ENCODE data around the gene DCUN1D1. TPM values are rescaled to one million over a fixed set of nuclear protein-coding genes. Genes with fewer than 3 reads are reported as not detected.

The DCUN1D1 gene
- total RNA-seq, 1 donor from 2014 or later, result 54.4 TPM

DNA sequence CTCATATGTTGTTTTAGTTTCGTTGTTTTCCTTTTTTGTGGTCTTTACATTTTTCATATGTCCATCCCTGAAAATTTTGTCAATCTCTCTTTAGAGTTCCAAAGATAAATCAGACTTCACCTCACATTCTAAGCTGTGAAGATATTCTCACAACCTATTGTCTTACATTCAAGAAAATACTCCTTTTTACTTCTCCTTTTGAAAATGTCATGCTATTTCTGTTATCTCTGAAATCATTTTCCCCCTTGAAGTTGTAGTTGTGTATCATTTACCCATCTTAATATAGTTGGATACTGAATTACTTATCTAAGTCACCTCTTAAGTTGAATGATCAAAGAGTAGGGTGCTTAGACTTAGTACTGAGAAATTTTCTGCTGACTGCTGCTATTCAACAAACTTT is 74.3 kb downstream of the DCUN1D1 start:
- Mint-ChIP-seq H3K4me3 (no peak overlapping the region), H3K27ac (no peak overlapping the region), H3K9me3 (no peaks in the 10 kb centered on the region), H3K27me3 (no peaks in the 10 kb centered on the region), H3K4me1 (ENCODE audit: unreplicated experiment) (no peaks in the 10 kb centered on the region), H3K36me3 (peaks cover 4% of the 10 kb centered on the region)
- no peak for DNase-seq (ENCODE audit: extremely low spot score, unreplicated experiment)
- TF ChIP-seq, protein P1, sequence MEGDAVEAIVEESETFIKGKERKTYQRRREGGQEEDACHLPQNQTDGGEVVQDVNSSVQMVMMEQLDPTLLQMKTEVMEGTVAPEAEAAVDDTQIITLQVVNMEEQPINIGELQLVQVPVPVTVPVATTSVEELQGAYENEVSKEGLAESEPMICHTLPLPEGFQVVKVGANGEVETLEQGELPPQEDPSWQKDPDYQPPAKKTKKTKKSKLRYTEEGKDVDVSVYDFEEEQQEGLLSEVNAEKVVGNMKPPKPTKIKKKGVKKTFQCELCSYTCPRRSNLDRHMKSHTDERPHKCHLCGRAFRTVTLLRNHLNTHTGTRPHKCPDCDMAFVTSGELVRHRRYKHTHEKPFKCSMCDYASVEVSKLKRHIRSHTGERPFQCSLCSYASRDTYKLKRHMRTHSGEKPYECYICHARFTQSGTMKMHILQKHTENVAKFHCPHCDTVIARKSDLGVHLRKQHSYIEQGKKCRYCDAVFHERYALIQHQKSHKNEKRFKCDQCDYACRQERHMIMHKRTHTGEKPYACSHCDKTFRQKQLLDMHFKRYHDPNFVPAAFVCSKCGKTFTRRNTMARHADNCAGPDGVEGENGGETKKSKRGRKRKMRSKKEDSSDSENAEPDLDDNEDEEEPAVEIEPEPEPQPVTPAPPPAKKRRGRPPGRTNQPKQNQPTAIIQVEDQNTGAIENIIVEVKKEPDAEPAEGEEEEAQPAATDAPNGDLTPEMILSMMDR (conservative IDR thresholded peaks at IDR 0.05), result no peak

DNA sequence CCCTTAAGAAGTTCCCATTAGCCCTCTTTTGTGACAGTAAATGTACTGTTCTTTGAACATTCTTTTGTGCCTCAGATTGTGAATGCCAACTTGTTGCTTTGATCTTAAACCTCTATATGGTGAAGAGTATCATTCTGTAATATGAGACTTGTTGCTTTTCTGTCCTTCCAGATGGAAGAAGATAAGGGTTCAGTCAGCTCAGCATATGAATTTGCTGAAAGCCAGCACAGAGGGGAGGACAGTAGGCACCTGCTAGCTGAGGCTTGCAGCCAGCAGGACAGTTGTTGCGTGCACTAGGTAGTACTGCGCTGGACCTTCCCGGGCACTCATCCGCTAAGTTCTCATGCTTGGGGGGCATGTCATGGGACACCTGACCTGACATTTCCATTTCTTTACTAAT is 74.7 kb downstream of the DCUN1D1 start:
- Mint-ChIP-seq H3K27ac (no peak overlapping the region), H3K9me3 (no peaks in the 10 kb centered on the region), H3K27me3 (no peaks in the 10 kb centered on the region), H3K36me3 (peaks cover 4% of the 10 kb centered on the region), H3K4me1 (ENCODE audit: unreplicated experiment) (no peaks in the 10 kb centered on the region), H3K4me3 (no peak overlapping the region)
- DNase-seq (ENCODE audit: extremely low spot score, unreplicated experiment), result no peak
- TF ChIP-seq, protein P1 (conservative IDR thresholded peaks at IDR 0.05), result no peak

DNA sequence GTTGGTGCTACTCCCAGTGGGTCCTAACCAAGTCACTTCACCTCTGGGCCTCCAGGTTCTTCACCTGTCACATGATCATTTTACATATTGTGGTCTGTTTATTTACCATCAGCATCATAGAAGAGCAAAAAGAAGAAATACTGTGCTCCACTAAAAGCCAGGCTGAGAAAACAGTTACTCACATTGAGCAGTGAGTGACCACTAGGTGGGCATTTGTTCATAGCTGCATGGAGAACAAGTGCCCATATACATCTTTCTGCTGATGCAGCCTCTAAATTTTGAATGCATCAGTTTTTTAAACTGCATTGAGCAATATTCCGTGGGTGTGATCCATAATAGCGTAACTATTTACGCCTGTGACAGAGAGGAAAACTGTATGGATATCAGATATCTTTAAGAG is 76.2 kb downstream of the DCUN1D1 start:
- Mint-ChIP-seq H3K4me1 (ENCODE audit: unreplicated experiment) (no peaks in the 10 kb centered on the region), H3K27me3 (no peaks in the 10 kb centered on the region), H3K27ac (no peak overlapping the region), H3K9me3 (no peaks in the 10 kb centered on the region), H3K36me3 (peaks cover 10% of the 10 kb centered on the region), H3K4me3 (no peak overlapping the region)
- TF ChIP-seq, protein P1 (conservative IDR thresholded peaks at IDR 0.05), result peak; percentile 56
- DNase-seq (ENCODE audit: extremely low spot score, unreplicated experiment), result no peak

DNA sequence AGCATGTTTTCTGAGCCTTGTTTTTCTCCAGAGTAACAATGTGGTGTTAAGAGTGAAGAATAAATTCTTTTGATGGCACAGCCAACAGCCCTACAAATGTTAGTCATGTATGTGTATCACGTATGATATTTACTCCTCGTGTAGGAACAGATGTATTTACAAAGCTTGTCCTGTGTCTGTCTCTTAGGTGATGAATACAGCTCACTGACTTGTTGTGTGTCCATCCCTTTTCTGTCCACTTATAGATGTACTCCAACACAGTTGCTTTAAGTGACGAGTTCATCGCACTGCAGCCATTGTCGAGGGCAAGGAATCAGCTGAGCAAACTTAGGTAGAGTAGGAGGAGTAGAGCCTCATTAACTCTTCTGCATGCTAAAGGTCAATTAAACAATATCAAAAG is 78.1 kb downstream of the DCUN1D1 start:
- peaks cover 10% of the 10 kb centered on the region for H3K36me3 Mint-ChIP-seq
- no peaks in the 10 kb centered on the region for H3K4me1 Mint-ChIP-seq (ENCODE audit: unreplicated experiment)
- no peak overlapping the region for H3K4me3 Mint-ChIP-seq
- TF ChIP-seq, protein P1 (conservative IDR thresholded peaks at IDR 0.05), result no peak
- no peak overlapping the region for H3K27ac Mint-ChIP-seq
- no peaks in the 10 kb centered on the region for H3K27me3 Mint-ChIP-seq
- no peaks in the 10 kb centered on the region for H3K9me3 Mint-ChIP-seq
- no peak for DNase-seq (ENCODE audit: extremely low spot score, unreplicated experiment)

GRCh38 chr3:182896553-182896952 is 83.8 kb downstream of the DCUN1D1 start:
- no peaks in the 10 kb centered on the region for H3K4me1 Mint-ChIP-seq (ENCODE audit: unreplicated experiment)
- H3K36me3 Mint-ChIP-seq, result peaks cover 30% of the 10 kb centered on the region
- no peaks in the 10 kb centered on the region for H3K27me3 Mint-ChIP-seq
- H3K4me3 Mint-ChIP-seq, result no peak overlapping the region
- TF ChIP-seq, protein P1 (conservative IDR thresholded peaks at IDR 0.05), result no peak
- H3K27ac Mint-ChIP-seq, result no peak overlapping the region
- DNase-seq (ENCODE audit: extremely low spot score, unreplicated experiment), result no peak
- no peaks in the 10 kb centered on the region for H3K9me3 Mint-ChIP-seq

DNA sequence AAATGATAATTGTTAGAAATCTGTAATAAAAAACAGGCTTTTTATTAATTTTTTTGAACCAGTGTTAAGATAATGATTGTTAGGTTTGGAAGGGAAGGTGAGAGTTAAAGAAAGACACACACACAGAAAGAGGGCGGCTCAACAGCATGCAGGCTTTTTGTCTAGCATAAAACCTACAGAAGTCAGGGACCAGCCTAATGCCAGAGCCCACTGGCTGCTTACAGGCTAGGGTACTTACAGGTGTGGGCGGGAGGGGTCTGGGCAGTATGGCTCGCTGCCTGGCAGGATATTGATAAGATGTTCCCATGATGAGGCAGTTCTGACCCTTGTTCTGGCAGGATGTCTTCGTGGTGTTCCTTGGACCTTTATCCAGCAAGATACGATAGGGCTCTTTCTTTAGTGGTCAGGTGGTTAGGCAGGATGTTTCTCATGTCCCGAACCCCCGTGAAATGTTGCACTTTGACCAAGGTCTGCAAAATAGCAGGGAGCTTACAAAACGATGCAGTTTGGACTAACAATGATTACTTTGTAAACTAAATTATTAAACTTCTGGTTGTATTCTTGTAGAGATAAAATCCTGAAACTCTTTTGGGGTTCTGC is 84.7 kb downstream of the DCUN1D1 start:
- TF ChIP-seq, protein P1 (conservative IDR thresholded peaks at IDR 0.05), result no peak
- Mint-ChIP-seq H3K27me3 (no peaks in the 10 kb centered on the region), H3K4me3 (no peak overlapping the region), H3K4me1 (ENCODE audit: unreplicated experiment) (no peaks in the 10 kb centered on the region), H3K9me3 (no peaks in the 10 kb centered on the region), H3K36me3 (peaks cover 35% of the 10 kb centered on the region), H3K27ac (no peak overlapping the region)
- no peak for DNase-seq (ENCODE audit: extremely low spot score, unreplicated experiment)

Measured in type B pancreatic cell (in vitro differentiated cells).